Ovary (tissue), 9 donors: Measurements from ENCODE around the gene MYBPH. TPM values are rescaled to one million over a fixed set of nuclear protein-coding genes. Genes with fewer than 3 reads are reported as not detected.

Experiments used
- DNase-seq, 5 donors: peaks; one replicate each; pipeline ENCODE4 v3.0.0-alpha.2; 2019 to 2020
- H3K27ac ChIP-seq, 2 donors: fragments of 200-600 bp; one replicate each; pipeline versions ENCODE4 v1.5.1 to v1.8.0; 2019 to 2022
- H3K27me3 ChIP-seq: fragments of 200-600 bp; one replicate; pipeline ENCODE4 v1.8.0; 2022
- H3K36me3 ChIP-seq: fragments of 200-600 bp; sonication (generic); one replicate; pipeline ENCODE4 v1.5.1; 2019
- H3K4me1 ChIP-seq: one replicate; pipeline ENCODE4 v1.8.1; 2013; ENCODE audit warnings: mild to moderate bottlenecking, moderate library complexity; ENCODE audit not compliant: insufficient read depth
- H3K4me3 ChIP-seq: fragments of 200-600 bp; sonication (generic); one replicate; pipeline ENCODE4 v1.5.1; 2017
- H3K9me3 ChIP-seq, 2 donors: fragments of 200-600 bp in 1 of 2; sonication (generic) in 1 of 2; one replicate each; pipeline versions ENCODE4 v1.5.1 to v1.8.1; 2013 to 2019; ENCODE audit warnings: mild to moderate bottlenecking in 1 of 2, moderate library complexity in 1 of 2
- EP300 ChIP-seq: sonication (generic); formaldehyde crosslinking; IDR thresholded peaks from one replicate; pipeline ENCODE4 v1.6.1; 2017; ENCODE audit warnings: antibody characterized with exemption
- POLR2A ChIP-seq: fragments of 450-650 bp; IDR thresholded peaks from one replicate; pipeline ENCODE4 v1.6.1; 2017; ENCODE audit warnings: antibody characterized with exemption, mild to moderate bottlenecking, moderate library complexity
- WGBS, 3 donors: extraction: QIAGEN DNeasy Blood & Tissue Kit in 1 of 3; methylation state at CpG; one replicate each; pipeline versions ENCODE4 v1.1.5 to v1.1.7; 2013 to 2017; 5-methylcytosine and 5-hydroxymethylcytosine counted together
- intact Hi-C, 4 donors: fragments of 100-400 bp; cut with DNase I; formaldehyde crosslinking; loops; one replicate each; pipeline versions ENCODE4 v1.11.0 to v1.15.1; 2022 to 2023
- polyA plus RNA-seq, 2 donors: library from polyadenylated mRNA; stranded (reverse); fragments of 200-250 nt in 1 of 2; fragments of 350-450 nt in 1 of 2; fragmentation: Illumina TruSeq in 1 of 2; extraction: RNeasy Lipid Tissue Mini Kit (QIAGEN cat#74804) in 1 of 2; gene quantifications; one replicate each; pipeline ENCODE4 v1.2.3, GENCODE V29; 2013 to 2014
- total RNA-seq, 7 donors: library from RNA; depleted of rRNA in 2 of 7; stranded (reverse); fragments of >200 nt in 2 of 7; fragmentation: NEBNext Ultra II Directional in 3 of 7; extraction: Animal tissue kit (Norgen Biotek cat#: 25700) in 3 of 7; gene quantifications; one replicate each; pipeline versions ENCODE4 v1.1.0 to v1.2.4, GENCODE V29; 2016 to 2023
- TF ChIP-seq, protein P1 (sequence below), 3 donors: fragments of 450-650 bp in 2 of 3; fragments of 200-600 bp in 1 of 3; IDR thresholded peaks; one replicate each; pipeline versions ENCODE4 v1.5.1 to v1.8.0; 2016 to 2022; ENCODE audit warnings: antibody characterized with exemption in 3 of 3, mild to moderate bottlenecking in 1 of 3
- donor health status: DM: no; HTN: no; CAD: no; lungs with moderate emphysema.
- donor health status: DM: no; HTN: no; CAD: no.
- donor health status: Bipolar disorder and iron deficiency.
- donor health status: DM: yes; HTN: yes; CAD: no.
- donor health status: DM: no; HTN: no; CAD: no.
- donor health status: DM: yes; HTN: yes; CAD: no.

The MYBPH gene
- total and polyA plus RNA-seq, 9 donors = 0.04 to 0.27 (median 0.17) TPM; not detected in 5

DNA sequence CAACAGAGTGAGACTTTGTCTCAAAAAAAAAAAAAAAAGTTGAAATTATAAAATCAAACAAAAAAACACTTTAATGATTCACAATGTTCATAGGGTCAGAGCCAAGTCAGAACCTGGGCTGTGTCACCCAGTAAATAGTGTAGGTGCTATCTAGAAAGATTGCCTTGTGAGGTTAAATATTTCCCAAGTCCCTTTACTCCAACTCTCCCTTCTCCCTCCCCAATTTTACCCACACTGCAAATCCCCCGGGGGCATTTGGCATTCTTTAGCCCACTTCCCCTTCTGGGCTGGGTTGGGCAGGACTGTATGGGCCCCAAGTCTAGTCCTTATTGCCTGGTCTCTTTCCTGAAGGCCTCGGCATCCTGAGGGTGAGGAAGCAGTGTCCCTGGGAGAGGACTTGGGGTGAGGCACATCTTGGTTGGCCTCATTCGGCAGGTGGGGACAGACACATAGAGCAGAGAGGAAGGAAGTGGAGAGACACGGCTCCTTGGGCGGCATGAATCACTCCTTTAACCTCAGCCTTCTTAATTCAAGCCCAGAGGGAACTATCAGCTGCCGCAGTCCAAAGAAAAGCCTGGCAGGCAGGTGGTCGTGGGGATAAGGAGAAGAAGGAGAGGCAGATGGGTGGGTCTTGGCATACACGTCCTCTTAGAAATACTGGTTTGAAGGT, 39.9 kb downstream of the MYBPH start:
- no peak overlapping the region for H3K4me3 ChIP-seq
- intact Hi-C loops = no loop called here
- H3K9me3 ChIP-seq = no peaks in the 10 kb centered on the region
- DNase-seq = peak in 1 of 5 donors; percentile 12
- H3K27ac ChIP-seq = no peak overlapping the region
- TF ChIP-seq EP300 (no peak), POLR2A (no peak)
- TF ChIP-seq, protein P1, sequence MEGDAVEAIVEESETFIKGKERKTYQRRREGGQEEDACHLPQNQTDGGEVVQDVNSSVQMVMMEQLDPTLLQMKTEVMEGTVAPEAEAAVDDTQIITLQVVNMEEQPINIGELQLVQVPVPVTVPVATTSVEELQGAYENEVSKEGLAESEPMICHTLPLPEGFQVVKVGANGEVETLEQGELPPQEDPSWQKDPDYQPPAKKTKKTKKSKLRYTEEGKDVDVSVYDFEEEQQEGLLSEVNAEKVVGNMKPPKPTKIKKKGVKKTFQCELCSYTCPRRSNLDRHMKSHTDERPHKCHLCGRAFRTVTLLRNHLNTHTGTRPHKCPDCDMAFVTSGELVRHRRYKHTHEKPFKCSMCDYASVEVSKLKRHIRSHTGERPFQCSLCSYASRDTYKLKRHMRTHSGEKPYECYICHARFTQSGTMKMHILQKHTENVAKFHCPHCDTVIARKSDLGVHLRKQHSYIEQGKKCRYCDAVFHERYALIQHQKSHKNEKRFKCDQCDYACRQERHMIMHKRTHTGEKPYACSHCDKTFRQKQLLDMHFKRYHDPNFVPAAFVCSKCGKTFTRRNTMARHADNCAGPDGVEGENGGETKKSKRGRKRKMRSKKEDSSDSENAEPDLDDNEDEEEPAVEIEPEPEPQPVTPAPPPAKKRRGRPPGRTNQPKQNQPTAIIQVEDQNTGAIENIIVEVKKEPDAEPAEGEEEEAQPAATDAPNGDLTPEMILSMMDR (IDR thresholded peaks at IDR 0.05) = no peak
- H3K4me1 ChIP-seq = no peaks in the 10 kb centered on the region
- 73 to 78% (median 77%) methylated on average over 8 of the region's 8 CpGs for WGBS, 3 donors
- H3K27me3 ChIP-seq = no peaks in the 10 kb centered on the region
- H3K36me3 ChIP-seq = no peaks in the 10 kb centered on the region

GRCh38 chr1:203133970-203134725, 41.5 kb downstream of the MYBPH start:
- peak in 1 of 5 donors; percentile 7 for DNase-seq
- Histone ChIP-seq H3K27me3 (no peaks in the 10 kb centered on the region), H3K4me3 (no peak overlapping the region), H3K9me3 (no peaks in the 10 kb centered on the region), H3K36me3 (no peaks in the 10 kb centered on the region), H3K27ac (no peak overlapping the region), H3K4me1 (no peaks in the 10 kb centered on the region)
- 66 to 72% (median 70%) methylated on average over 12 of the region's 12 CpGs for WGBS, 3 donors
- intact Hi-C loops = no loop called here
- TF ChIP-seq EP300 (no peak), POLR2A (no peak)
- TF ChIP-seq, protein P1 (IDR thresholded peaks at IDR 0.05) = no peak

DNA sequence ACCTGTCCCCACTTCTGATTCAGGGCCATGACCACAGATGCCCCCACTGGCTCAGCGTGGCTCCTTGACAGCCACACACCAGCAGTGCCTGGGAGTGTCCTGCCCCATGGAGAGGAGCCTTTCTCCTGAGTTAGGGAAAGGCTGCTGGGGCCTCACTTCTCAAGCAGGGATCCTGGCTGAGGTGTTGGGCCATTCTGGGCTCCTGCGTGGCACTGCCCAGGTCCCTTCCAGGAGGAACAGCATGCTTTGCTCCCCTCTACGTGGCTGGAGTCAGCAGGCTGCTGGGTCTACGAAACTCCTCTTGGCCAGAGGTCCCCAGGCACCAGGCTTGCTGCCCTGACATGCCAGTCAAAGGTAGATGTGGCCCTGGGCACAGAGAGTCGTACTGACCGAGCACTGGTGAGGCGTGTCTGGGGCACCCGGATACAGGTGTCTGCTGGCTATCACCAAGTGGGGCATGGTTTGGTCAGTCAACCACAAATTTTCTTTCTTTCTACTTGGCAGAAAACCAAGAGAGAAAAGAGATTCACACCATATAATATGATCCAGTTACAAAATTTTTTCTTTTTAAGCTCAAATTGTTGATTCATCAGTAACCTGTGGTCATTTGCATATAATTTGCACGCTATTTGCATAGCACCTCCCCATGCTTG, 44.0 kb downstream of the MYBPH start:
- intact Hi-C loops = no loop called here

DNA sequence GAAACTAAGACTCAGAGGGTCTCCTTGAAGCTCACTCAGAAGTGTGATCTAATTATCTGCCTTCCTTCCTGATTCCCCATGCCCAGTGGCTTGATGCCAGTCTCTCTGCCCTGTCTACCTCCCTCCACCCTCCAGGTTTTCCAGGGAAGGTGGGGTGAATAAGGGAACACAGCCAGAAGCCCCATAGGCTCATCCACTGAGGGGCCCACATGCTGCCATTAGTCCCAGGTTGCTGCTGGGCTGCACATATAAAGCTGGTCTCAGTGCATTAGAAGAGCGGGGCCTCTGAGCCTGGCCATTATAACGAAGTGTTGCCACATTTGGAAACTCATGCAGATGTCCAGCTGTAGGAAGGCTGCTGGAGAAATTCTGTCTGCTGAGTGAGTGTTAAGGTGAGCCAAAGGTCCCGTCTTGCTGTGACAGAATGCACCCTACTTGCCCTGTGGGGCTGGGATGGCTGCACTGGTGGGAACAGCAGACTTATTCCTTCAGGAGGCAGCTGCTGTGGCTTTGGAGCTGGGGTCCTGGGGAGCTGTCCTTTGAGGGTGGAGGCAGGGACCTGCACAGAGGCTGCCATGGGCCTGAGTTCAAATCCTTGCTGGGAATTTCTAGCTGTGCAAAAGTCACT, 45.2 kb downstream of the MYBPH start:
- Histone ChIP-seq H3K36me3 (no peaks in the 10 kb centered on the region), H3K27me3 (no peaks in the 10 kb centered on the region), H3K4me1 (peaks cover 5% of the 10 kb centered on the region), H3K9me3 (no peaks in the 10 kb centered on the region), H3K4me3 (no peak overlapping the region), H3K27ac (no peak overlapping the region)
- TF ChIP-seq, protein P1 (IDR thresholded peaks at IDR 0.05) = no peak
- TF ChIP-seq EP300 (no peak), POLR2A (no peak)
- intact Hi-C loops = no loop called here
- 83 to 88% (median 86%) methylated on average over 3 of the region's 3 CpGs for WGBS, 3 donors
- DNase-seq = peak in 1 of 5 donors; percentile 18

More for the DNA sequence above, 44.0 kb downstream of the MYBPH start:
- DNase-seq = peak in 1 of 5 donors; percentile 18
- Histone ChIP-seq H3K4me1 (peaks cover 5% of the 10 kb centered on the region), H3K4me3 (no peak overlapping the region), H3K9me3 (no peaks in the 10 kb centered on the region), H3K27me3 (no peaks in the 10 kb centered on the region), H3K27ac (no peak overlapping the region), H3K36me3 (no peaks in the 10 kb centered on the region)
- WGBS, 3 donors = 83 to 90% (median 87%) methylated on average over 9 of the region's 9 CpGs
- TF ChIP-seq POLR2A = no peak
- no peak for TF ChIP-seq EP300
- TF ChIP-seq, protein P1 (IDR thresholded peaks at IDR 0.05) = no peak
